Spleen (tissue), 7 donors: ENCODE results near the gene TDRD7.

Source experiments
- POLR2A ChIP-seq, 3 donors: fragments of 450-650 bp; IDR thresholded peaks; one replicate each; pipeline ENCODE4 v1.5.1; 2017; ENCODE audit warnings: antibody characterized with exemption in 3 of 3, mild to moderate bottlenecking in 1 of 3
- POLR2AphosphoS5 ChIP-seq, 3 donors: sonication (generic); formaldehyde crosslinking; IDR thresholded peaks; one replicate each; pipeline ENCODE4 v1.5.1; 2017; ENCODE audit warnings: antibody characterized with exemption in 3 of 3
- TF ChIP-seq, protein P1 (sequence below), 11 experiments: fragments of 200-600 bp in 7 of 11; fragments of 450-650 bp in 4 of 11; sonication (generic) in 4 of 11; IDR thresholded peaks in 8 of 11; conservative IDR thresholded peaks in 3 of 11; 1 replicate in 7 of 11; 2 replicates in 4 of 11; pipeline versions ENCODE4 v1.4.0 to v1.8.0; 2016 to 2021; ENCODE audit warnings: antibody characterized with exemption in 11 of 11, inconsistent platforms in 4 of 11, mild to moderate bottlenecking in 1 of 11
- donor health status: DM: no; HTN: no; CAD: no; lungs with moderate emphysema.
- donor health status: DM: no; HTN: no; CAD: no.
- donor health status: DM: no; HTN: no; CAD: no.

DNA sequence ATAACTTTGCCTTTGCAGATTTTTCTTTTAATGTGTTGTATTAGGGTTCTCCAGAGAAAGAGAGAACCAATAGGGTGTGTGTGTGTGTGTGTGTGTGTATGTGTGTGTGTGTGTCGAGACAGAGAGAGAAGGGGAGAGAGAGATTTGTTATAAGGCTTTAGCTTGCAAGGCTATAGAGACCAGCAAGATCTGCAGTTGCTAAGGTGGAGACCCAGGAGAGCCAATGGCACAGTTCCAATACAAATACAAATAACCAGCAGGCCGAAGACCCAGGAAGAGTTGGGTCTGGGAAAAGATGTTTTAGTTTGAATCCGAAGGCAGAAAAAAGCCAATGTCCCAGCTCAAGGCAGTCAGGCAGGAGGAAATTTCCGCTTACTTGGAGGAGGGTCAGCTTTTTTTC lies 112.5 kb downstream of the TDRD7 start:
- TF ChIP-seq, protein P1, sequence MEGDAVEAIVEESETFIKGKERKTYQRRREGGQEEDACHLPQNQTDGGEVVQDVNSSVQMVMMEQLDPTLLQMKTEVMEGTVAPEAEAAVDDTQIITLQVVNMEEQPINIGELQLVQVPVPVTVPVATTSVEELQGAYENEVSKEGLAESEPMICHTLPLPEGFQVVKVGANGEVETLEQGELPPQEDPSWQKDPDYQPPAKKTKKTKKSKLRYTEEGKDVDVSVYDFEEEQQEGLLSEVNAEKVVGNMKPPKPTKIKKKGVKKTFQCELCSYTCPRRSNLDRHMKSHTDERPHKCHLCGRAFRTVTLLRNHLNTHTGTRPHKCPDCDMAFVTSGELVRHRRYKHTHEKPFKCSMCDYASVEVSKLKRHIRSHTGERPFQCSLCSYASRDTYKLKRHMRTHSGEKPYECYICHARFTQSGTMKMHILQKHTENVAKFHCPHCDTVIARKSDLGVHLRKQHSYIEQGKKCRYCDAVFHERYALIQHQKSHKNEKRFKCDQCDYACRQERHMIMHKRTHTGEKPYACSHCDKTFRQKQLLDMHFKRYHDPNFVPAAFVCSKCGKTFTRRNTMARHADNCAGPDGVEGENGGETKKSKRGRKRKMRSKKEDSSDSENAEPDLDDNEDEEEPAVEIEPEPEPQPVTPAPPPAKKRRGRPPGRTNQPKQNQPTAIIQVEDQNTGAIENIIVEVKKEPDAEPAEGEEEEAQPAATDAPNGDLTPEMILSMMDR (IDR thresholded peaks at IDR 0.05 in 8 of 11, conservative IDR thresholded peaks at IDR 0.05 in 3 of 11): no peak
- no peak for TF ChIP-seq POLR2A (IDR thresholded peaks at IDR 0.05)
- no peak for TF ChIP-seq POLR2AphosphoS5 (IDR thresholded peaks at IDR 0.05)
